Measurements from ENCODE around the gene MFAP3. TPM values are rescaled to one million over a fixed set of nuclear protein-coding genes. Genes with fewer than 3 reads are reported as not detected.

MFAP3 gene
- total RNA-seq = 10 to 100 TPM; 20.4 to 24.8 (median 22.7) TPM
- 39.1 TPM for total RNA-seq (2013)

GRCh38 chr5:154038707-154039457 lies at the start of gene MFAP3, which contains the start of gene FAM114A2:
TSS of gene MFAP3 (plus strand) at chr5:154038967. CDS start at chr5:154049723, 10,756 bp downstream.
TSS of gene FAM114A2 (minus strand) at chr5:154038910. CDS start at chr5:154034953, 3,957 bp downstream.
- Mint-ChIP-seq H3K4me1 (peaks cover 52 to 59% of the 10 kb centered on the region in 2 donors), H3K4me3 (peak within 1 kb of the TSS; percentile 96), H3K27ac (peak within 1 kb of the TSS; percentile 95 to 98), H3K36me3 (no peaks in the 10 kb centered on the region), H3K27me3 (ENCODE audit: low read depth in 2 of 2) (no peaks in the 10 kb centered on the region), H3K9me3 (no peaks in the 10 kb centered on the region)
- ATAC-seq = peak; percentile 95 to 99 (median 96)
- Histone ChIP-seq H3K4me1 (ENCODE audit: control insufficient read depth, insufficient read depth, low read length) (peaks cover 13% of the 10 kb centered on the region), H3K9me3 (ENCODE audit: control insufficient read depth, insufficient read depth, low read length) (no peaks in the 10 kb centered on the region), H3K27ac (ENCODE audit: low read length) (peak within 1 kb of the TSS; percentile 89), H3K36me3 (ENCODE audit: control insufficient read depth, insufficient read depth, low read length) (no peaks in the 10 kb centered on the region), H3K27me3 (ENCODE audit: control insufficient read depth, insufficient read depth, low read length) (no peaks in the 10 kb centered on the region), H3K4me3 (ENCODE audit: low read length) (peak within 1 kb of the TSS; percentile 72)
- TF ChIP-seq, protein P1, sequence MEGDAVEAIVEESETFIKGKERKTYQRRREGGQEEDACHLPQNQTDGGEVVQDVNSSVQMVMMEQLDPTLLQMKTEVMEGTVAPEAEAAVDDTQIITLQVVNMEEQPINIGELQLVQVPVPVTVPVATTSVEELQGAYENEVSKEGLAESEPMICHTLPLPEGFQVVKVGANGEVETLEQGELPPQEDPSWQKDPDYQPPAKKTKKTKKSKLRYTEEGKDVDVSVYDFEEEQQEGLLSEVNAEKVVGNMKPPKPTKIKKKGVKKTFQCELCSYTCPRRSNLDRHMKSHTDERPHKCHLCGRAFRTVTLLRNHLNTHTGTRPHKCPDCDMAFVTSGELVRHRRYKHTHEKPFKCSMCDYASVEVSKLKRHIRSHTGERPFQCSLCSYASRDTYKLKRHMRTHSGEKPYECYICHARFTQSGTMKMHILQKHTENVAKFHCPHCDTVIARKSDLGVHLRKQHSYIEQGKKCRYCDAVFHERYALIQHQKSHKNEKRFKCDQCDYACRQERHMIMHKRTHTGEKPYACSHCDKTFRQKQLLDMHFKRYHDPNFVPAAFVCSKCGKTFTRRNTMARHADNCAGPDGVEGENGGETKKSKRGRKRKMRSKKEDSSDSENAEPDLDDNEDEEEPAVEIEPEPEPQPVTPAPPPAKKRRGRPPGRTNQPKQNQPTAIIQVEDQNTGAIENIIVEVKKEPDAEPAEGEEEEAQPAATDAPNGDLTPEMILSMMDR (IDR thresholded peaks at IDR 0.05) = no peak
- 2% methylated on average over 51 of the region's 51 CpGs for WGBS (ENCODE audit: insufficient coverage)
- intact Hi-C loops (cut with micrococcal nuclease) = no loop called here
- peak; percentile 81 to 92 for DNase-seq

GRCh38 chr5:153991168-153991567 lies 47.6 kb upstream of the MFAP3 start:
- H3K27me3 ChIP-seq (ENCODE audit: control insufficient read depth, insufficient read depth, low read length) = no peaks in the 10 kb centered on the region
- ATAC-seq (no peak), DNase-seq (no peak)
- TF ChIP-seq, protein P1 (IDR thresholded peaks at IDR 0.05) = no peak
- Mint-ChIP-seq H3K4me1 (peaks cover 0 to 4% of the 10 kb centered on the region in 2 donors), H3K27ac (no peak overlapping the region), H3K4me3 (no peak overlapping the region), H3K9me3 (no peaks in the 10 kb centered on the region), H3K27me3 (ENCODE audit: low read depth in 2 of 2) (no peaks in the 10 kb centered on the region), H3K36me3 (peaks cover 23% of the 10 kb centered on the region)
- H3K27ac ChIP-seq (ENCODE audit: low read length) = no peak overlapping the region
- no peaks in the 10 kb centered on the region for H3K9me3 ChIP-seq (ENCODE audit: control insufficient read depth, insufficient read depth, low read length)
- no peaks in the 10 kb centered on the region for H3K4me1 ChIP-seq (ENCODE audit: control insufficient read depth, insufficient read depth, low read length)
- H3K36me3 ChIP-seq (ENCODE audit: control insufficient read depth, insufficient read depth, low read length) = peaks cover 25% of the 10 kb centered on the region
- intact Hi-C loops (cut with micrococcal nuclease) = no loop called here
- H3K4me3 ChIP-seq (ENCODE audit: low read length) = no peak overlapping the region

DNA sequence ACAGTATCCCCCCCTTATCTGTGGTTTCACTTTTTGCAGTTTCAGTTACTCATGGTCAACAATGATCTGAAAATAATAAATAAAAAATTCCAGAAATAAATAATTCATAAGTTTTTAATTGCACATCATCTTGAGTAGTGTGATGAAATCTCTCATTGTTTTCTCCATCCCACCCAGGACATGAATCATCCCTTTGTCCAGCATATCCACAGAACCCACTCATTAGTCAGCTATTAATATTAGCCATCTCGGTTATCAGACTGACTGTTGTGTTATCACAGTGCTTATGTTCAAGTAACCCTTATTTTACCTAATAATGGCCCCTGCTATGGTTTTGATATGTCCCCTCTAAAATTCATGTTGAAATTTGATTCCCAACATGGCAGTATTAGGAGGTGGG lies 40.8 kb upstream of the MFAP3 start:
- no peaks in the 10 kb centered on the region for H3K9me3 Mint-ChIP-seq
- Histone ChIP-seq H3K4me1 (ENCODE audit: control insufficient read depth, insufficient read depth, low read length) (no peaks in the 10 kb centered on the region), H3K27me3 (ENCODE audit: control insufficient read depth, insufficient read depth, low read length) (no peaks in the 10 kb centered on the region), H3K4me3 (ENCODE audit: low read length) (no peak overlapping the region), H3K36me3 (ENCODE audit: control insufficient read depth, insufficient read depth, low read length) (peaks cover 41% of the 10 kb centered on the region), H3K27ac (ENCODE audit: low read length) (no peak overlapping the region), H3K9me3 (ENCODE audit: control insufficient read depth, insufficient read depth, low read length) (no peaks in the 10 kb centered on the region)
- H3K4me3 Mint-ChIP-seq = no peak overlapping the region
- H3K27me3 Mint-ChIP-seq (ENCODE audit: low read depth in 2 of 2) = no peaks in the 10 kb centered on the region
- 83% methylated on average over 1 of the region's 1 CpG for WGBS (ENCODE audit: insufficient coverage)
- peaks cover 29% of the 10 kb centered on the region for H3K36me3 Mint-ChIP-seq
- intact Hi-C loops (cut with micrococcal nuclease) = no loop called here
- ATAC-seq (no peak), DNase-seq (no peak)
- H3K4me1 Mint-ChIP-seq = no peaks in the 10 kb centered on the region
- H3K27ac Mint-ChIP-seq = no peak overlapping the region
- TF ChIP-seq, protein P1 (IDR thresholded peaks at IDR 0.05) = no peak
